WERI-Rb-1 (cell line): ENCODE data around the gene SPTB.
A peak's percentile ranks its signal among the peaks of the same experiment; 100 is the strongest.

Experiments
- DNase-seq: peaks from one replicate; pipeline ENCODE4 v3.0.0-alpha.2; 2020
- H3K27ac ChIP-seq: fragments of 250-450 bp; sonication (Bioruptor Pico); 2 replicates; pipeline ENCODE4 v1.5.1; 2020; ENCODE audit warnings: mild to moderate bottlenecking, moderate library complexity
- H3K27me3 ChIP-seq: fragments of 250-450 bp; sonication (Bioruptor Pico); 2 replicates; pipeline ENCODE4 v1.5.1; 2021; ENCODE audit warnings: mild to moderate bottlenecking, low read depth, moderate library complexity; ENCODE audit not compliant: insufficient read depth, severe bottlenecking
- H3K36me3 ChIP-seq: fragments of 250-450 bp; sonication (Bioruptor Pico); 2 replicates; pipeline ENCODE4 v1.5.1; 2020; ENCODE audit warnings: mild to moderate bottlenecking, moderate library complexity
- H3K4me3 ChIP-seq: 2 replicates; pipeline ENCODE4 v1.5.1; 2011; ENCODE audit warnings: low read depth, mild to moderate bottlenecking, control low read depth, low read length
- H3K9me3 ChIP-seq: fragments of 250-450 bp; sonication (Bioruptor Pico); 2 replicates; pipeline ENCODE4 v1.5.1; 2021; ENCODE audit warnings: mild to moderate bottlenecking, moderate library complexity; ENCODE audit not compliant: severe bottlenecking
- CTCF ChIP-seq: IDR thresholded peaks from 2 replicates; pipeline ENCODE4 v1.5.1; 2011; ENCODE audit warnings: low read depth, mild to moderate bottlenecking, control low read depth, inconsistent platforms, low read length

Gene SPTB

GRCh38 chr14:64879635-64880220 is at the start of gene SPTB:
TSS of gene SPTB (minus strand) at chr14:64879907. CDS start at chr14:64823094, 56,813 bp downstream.
- TF ChIP-seq CTCF: no peak
- Histone ChIP-seq H3K4me3 (peak within 1 kb of the TSS; percentile 76), H3K27ac (peak within 1 kb of the TSS; percentile 70), H3K27me3 (peaks cover 14% of the 10 kb centered on the region), H3K36me3 (no peaks in the 10 kb centered on the region), H3K9me3 (no peaks in the 10 kb centered on the region)
- peak; percentile 77 for DNase-seq

DNA sequence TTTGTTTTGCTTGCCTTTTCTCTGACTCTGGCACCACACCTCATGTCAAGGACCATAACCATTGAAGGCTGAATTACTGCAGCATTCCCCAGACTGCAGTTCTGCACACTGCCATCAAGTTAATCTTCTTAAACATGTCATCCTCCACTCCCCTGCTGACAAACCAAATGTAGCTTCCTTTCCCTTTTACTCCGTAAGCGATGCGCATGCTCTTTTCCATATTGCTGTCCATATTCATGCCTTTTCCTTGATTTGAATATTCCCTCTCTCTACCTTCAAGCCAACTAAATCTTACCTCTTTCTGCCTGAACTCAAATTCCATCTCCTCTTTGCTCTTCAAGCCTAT is 49.3 kb upstream of the SPTB start:
- TF ChIP-seq CTCF: no peak
- peak; percentile 18 for DNase-seq
- H3K27ac ChIP-seq: no peak overlapping the region
- H3K27me3 ChIP-seq: no peaks in the 10 kb centered on the region
- no peak overlapping the region for H3K4me3 ChIP-seq
- peaks cover 39% of the 10 kb centered on the region for H3K36me3 ChIP-seq
- no peaks in the 10 kb centered on the region for H3K9me3 ChIP-seq

DNA sequence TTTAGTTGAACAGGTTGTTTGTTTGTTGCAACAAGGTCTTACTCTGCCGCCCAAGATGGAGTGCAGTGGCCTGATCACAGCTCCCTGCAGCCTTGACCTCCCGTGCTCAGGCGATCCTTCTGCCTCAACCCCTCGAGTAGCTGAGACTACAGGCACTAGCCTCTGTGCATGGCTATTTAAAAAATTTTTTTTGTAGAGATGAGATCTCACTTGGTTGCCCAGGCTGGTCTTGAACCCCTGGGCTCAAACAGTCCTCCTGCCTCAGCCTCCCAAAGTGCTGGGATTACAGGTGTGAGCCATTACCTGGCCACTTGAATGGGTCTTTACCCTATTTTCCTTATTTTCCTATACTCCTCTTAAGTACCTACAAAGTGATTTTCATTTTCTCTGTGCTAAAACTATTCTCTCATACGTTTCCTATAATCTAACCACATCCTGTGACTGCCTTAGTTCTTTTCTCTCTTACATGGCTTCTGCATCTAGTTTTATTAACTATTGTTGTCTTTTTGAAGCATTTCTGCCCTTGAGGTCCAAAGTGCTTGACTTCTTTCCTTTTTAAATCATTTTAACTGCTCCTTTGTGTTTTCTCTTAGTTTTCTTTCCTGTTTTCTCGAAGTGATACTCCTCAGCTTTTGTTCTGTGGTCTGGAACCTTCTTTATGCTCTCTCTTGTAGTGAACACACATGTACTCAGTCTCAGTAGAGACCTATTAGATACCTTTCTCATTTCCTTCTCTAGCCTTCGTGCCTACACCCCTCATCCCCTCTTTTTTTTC is 48.7 kb upstream of the SPTB start:
- H3K9me3 ChIP-seq: no peaks in the 10 kb centered on the region
- H3K36me3 ChIP-seq: peaks cover 41% of the 10 kb centered on the region
- no peak overlapping the region for H3K27ac ChIP-seq
- no peaks in the 10 kb centered on the region for H3K27me3 ChIP-seq
- no peak overlapping the region for H3K4me3 ChIP-seq
- DNase-seq: no peak
- TF ChIP-seq CTCF: no peak

DNA sequence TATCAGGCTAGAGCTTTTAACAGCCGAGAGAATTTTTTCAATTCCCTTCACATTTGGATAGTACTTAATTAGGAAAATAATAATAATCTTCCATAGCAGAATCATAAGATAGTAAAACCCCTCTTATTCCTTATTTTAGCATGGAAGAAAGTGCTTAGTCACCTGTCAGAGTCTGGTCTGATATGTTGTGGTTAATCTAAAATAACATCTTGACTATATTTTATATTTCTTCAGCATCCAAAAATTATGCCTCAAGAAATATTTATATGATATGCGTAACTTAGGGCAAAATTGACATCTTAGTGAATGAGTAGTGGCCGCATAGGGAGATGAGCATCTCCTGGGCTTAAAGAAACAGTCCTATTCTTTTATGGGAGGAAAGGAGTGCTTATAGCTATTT is 47.3 kb upstream of the SPTB start:
- no peak overlapping the region for H3K27ac ChIP-seq
- no peaks in the 10 kb centered on the region for H3K27me3 ChIP-seq
- DNase-seq: no peak
- TF ChIP-seq CTCF: no peak
- H3K4me3 ChIP-seq: no peak overlapping the region
- no peaks in the 10 kb centered on the region for H3K9me3 ChIP-seq
- H3K36me3 ChIP-seq: peaks cover 36% of the 10 kb centered on the region

GRCh38 chr14:64926398-64926995 is 46.8 kb upstream of the SPTB start:
- no peak overlapping the region for H3K4me3 ChIP-seq
- H3K9me3 ChIP-seq: no peaks in the 10 kb centered on the region
- H3K27ac ChIP-seq: no peak overlapping the region
- no peak for DNase-seq
- H3K27me3 ChIP-seq: no peaks in the 10 kb centered on the region
- no peak for TF ChIP-seq CTCF
- peaks cover 31% of the 10 kb centered on the region for H3K36me3 ChIP-seq
